Measurements from ENCODE around the gene CHD3. TPM values are rescaled to one million over a fixed set of nuclear protein-coding genes. Genes with fewer than 3 reads are reported as not detected.

CHD3 gene
- total RNA-seq, 2 donors from 2014 or later: 53.7 to 69.9 TPM

DNA sequence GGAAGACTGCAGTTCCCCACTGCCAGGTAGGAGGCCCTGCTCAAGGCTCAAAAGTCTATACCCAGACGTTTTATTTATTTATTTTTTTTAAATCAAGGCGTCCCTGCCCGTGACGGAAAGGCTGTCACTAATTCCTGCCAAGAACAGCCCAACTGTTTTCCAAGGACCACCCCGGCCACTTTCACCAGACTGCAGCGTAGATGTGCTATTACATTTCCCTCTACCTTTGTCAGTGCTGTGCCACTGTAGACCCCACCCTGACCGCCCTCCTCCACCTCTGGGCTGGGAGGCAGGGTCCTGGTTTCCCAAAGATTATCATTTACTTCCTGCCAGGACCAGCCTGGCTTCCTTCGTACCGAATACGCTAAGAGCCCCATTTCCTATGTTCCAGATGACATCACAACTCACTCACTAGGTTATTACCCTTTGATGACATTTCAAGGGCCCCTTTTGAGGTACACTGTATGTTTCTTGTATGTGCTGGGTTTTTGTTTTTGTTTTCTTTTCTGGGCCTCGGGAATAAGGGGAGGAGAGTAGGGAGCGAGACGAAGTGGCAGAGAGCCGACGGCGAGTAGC is 33.8 kb downstream of the CHD3 start:
- DNase-seq (no peak), ATAC-seq (peak; percentile 11)
- no peaks in the 10 kb centered on the region for H3K36me3 ChIP-seq (replicated peaks in 1 of 2; ENCODE audit: insufficient read depth in 1 of 2, low read depth in 2 of 2)
- intact Hi-C loops (cut with DNase I): no loop called here
- H3K9me3 ChIP-seq: no peaks in the 10 kb centered on the region
- no peaks in the 10 kb centered on the region for H3K27me3 ChIP-seq
- peak overlapping the region in 1 of 2 donors; percentile 0 for H3K4me3 ChIP-seq
- WGBS, 2 donors: 35 to 36% methylated on average over 16 of the region's 16 CpGs
- peaks cover 13% of the 10 kb centered on the region for H3K4me1 ChIP-seq
- peak overlapping the region; percentile 10 to 64 (median 54) for H3K27ac ChIP-seq
- no peak for TF ChIP-seq POLR2A (IDR thresholded peaks at IDR 0.05)
- TF ChIP-seq, protein P1, sequence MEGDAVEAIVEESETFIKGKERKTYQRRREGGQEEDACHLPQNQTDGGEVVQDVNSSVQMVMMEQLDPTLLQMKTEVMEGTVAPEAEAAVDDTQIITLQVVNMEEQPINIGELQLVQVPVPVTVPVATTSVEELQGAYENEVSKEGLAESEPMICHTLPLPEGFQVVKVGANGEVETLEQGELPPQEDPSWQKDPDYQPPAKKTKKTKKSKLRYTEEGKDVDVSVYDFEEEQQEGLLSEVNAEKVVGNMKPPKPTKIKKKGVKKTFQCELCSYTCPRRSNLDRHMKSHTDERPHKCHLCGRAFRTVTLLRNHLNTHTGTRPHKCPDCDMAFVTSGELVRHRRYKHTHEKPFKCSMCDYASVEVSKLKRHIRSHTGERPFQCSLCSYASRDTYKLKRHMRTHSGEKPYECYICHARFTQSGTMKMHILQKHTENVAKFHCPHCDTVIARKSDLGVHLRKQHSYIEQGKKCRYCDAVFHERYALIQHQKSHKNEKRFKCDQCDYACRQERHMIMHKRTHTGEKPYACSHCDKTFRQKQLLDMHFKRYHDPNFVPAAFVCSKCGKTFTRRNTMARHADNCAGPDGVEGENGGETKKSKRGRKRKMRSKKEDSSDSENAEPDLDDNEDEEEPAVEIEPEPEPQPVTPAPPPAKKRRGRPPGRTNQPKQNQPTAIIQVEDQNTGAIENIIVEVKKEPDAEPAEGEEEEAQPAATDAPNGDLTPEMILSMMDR (IDR thresholded peaks at IDR 0.05): peak in 1 of 7 experiments; percentile 1

DNA sequence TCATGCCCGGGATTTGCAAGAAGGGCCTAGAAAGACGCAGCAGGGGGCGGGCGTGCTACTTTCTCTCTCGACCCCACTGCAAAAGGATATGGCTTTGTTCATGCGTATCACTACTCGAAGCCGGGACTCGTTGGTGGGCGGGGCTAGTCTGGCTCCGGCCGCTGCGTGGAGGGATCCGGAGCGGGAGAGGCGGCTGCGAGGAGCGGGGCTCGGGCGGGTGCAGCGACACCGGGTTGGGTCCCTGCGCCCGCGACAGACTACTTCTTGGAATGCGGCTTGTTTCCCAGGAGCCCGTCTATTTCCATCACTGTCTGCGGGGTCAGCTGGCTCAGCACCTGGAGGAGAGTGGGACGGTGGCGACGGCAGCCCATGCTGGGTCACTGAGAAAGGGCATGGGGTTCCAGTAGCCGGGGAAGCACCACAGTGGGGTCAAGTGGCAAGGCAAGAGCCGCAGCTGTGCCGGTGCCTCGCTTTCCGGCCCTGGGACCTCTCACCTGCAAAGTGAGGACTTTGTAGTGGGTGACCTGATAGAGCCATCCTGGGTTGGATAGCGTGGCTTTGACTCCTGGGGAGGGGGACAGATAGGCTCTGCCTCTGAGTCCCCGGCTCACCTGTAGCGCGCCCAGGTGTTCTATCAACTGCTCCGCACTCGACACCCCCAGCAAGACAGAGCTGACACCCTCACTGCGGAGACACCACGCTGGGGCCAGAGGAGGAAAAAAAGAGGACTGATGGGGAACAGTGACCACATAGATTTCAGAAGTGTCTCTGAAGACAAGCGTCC is 34.4 kb downstream of the CHD3 start:
- TF ChIP-seq POLR2A (IDR thresholded peaks at IDR 0.05): peak; percentile 33 to 81 (median 79)
- TF ChIP-seq, protein P1 (IDR thresholded peaks at IDR 0.05): no peak
- WGBS, 2 donors: 21 to 22% methylated on average over 31 to 45 of the region's 45 CpGs
- Histone ChIP-seq H3K27ac (peak overlapping the region; percentile 10 to 64 (median 54)), H3K4me3 (peak overlapping the region in 1 of 2 donors; percentile 0), H3K4me1 (peaks cover 13% of the 10 kb centered on the region), H3K36me3 (replicated peaks in 1 of 2; ENCODE audit: insufficient read depth in 1 of 2, low read depth in 2 of 2) (no peaks in the 10 kb centered on the region), H3K9me3 (no peaks in the 10 kb centered on the region), H3K27me3 (no peaks in the 10 kb centered on the region)
- intact Hi-C loops (cut with DNase I): no loop called here
- DNase-seq (peak; percentile 84 to 90 (median 88)), ATAC-seq (peak; percentile 96)

DNA sequence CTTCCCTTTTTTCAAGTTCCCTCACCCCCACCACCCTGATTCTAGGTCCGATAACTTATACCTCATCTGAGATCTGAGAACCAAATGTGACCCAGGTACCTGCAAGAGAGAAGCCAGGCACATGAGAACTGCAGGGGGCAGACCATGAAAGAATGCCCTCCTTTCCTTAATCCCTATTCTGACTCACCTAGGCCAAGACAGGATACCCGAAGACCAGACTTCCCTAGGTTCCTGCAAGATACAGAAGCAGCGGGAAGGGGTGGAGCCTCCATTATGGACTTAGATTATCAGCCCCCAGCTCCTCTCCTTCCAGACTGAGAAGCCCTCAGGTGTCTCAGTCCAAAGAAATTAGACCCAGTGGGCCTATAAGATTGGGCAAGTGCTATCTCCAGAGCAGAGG is 39.0 kb downstream of the CHD3 start:
- TF ChIP-seq POLR2A (IDR thresholded peaks at IDR 0.05): no peak
- TF ChIP-seq, protein P1 (IDR thresholded peaks at IDR 0.05): no peak
- no peak for ATAC-seq
- DNase-seq: no peak
- H3K36me3 ChIP-seq (replicated peaks in 1 of 2; ENCODE audit: insufficient read depth in 1 of 2, low read depth in 2 of 2): no peaks in the 10 kb centered on the region
- H3K4me1 ChIP-seq: peaks cover 20% of the 10 kb centered on the region
- intact Hi-C loops (cut with DNase I): no loop called here
- 58 to 79% methylated on average over 2 to 3 of the region's 3 CpGs for WGBS, 2 donors
- no peak overlapping the region for H3K27ac ChIP-seq
- H3K4me3 ChIP-seq: no peak overlapping the region
- H3K9me3 ChIP-seq: no peaks in the 10 kb centered on the region
- H3K27me3 ChIP-seq: no peaks in the 10 kb centered on the region

DNA sequence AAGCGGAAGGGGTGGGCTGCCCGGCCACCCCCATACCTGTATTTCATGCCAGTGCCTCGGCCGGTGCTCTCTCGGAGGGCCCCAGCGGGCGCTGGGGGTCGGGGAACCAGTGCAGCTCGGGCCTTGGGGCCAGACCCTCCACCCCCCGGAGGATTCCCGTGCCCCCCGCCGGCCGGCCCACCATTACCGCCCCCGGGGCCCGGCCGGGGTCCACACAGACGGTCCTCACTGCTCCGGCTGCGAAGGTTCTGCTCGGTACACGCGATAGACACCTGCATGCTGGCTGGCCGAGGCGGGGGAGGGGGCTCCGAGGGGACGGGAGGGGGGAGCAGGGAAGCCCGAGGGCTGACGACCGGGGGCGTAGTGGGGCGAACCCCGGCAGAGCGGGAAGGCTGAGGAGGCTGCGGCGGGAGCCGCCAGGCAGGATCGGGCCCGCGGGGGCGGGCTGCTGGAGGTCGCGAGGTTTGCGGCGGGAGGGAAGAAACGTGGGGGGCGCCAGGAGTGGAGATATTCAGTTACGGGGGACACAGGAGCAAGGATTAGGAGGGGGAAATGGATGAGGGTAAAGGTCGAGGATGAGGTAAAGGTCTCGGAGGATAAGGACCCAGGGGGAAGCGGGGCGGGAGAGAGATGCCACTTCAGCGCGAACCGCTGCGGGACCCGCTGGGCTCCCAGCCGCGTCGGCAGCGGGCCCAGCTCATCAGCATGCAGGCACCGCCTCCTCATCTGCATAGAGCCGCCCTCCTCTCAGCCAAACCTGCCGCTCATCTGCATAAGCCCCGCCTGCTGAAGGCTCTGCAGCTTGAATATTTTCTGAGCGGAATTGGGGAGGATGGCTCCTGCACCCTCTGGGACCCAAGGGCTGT is 40.8 kb downstream of the CHD3 start, which contains the start of gene KCNAB3:
TSS of gene KCNAB3 (minus strand) at position 699 of the 866 bp plus-strand sequence. CDS start at position 278, 421 bp downstream.
- 72 to 87% methylated on average over 43 to 56 of the region's 67 CpGs for WGBS, 2 donors
- Histone ChIP-seq H3K36me3 (replicated peaks in 1 of 2; ENCODE audit: insufficient read depth in 1 of 2, low read depth in 2 of 2) (no peaks in the 10 kb centered on the region), H3K27ac (no peak within 1 kb of the TSS), H3K4me1 (peaks cover 24% of the 10 kb centered on the region), H3K9me3 (no peaks in the 10 kb centered on the region), H3K4me3 (no peak within 1 kb of the TSS), H3K27me3 (no peaks in the 10 kb centered on the region)
- intact Hi-C loops (cut with DNase I): loop anchor here (5.0 kb wide), 1 partner anchor 58 kb away; no protein-coding TSS in a partner anchor
- TF ChIP-seq, protein P1 (IDR thresholded peaks at IDR 0.05): no peak
- no peak for TF ChIP-seq POLR2A (IDR thresholded peaks at IDR 0.05)
- peak in 3 of 4 donors; percentile 19 to 30 (median 26) for DNase-seq
- no peak for ATAC-seq
